HUDEP-2 (cell line): Measurements from ENCODE around the gene OLFML2A.

Experiments used
- DNase-seq, 76 experiments: peaks; one replicate each; lab custom pipeline; 2025; ENCODE audit not compliant: unreplicated experiment in 76 of 76; lab: John Stamatoyannopoulos, UW

OLFML2A gene

DNA sequence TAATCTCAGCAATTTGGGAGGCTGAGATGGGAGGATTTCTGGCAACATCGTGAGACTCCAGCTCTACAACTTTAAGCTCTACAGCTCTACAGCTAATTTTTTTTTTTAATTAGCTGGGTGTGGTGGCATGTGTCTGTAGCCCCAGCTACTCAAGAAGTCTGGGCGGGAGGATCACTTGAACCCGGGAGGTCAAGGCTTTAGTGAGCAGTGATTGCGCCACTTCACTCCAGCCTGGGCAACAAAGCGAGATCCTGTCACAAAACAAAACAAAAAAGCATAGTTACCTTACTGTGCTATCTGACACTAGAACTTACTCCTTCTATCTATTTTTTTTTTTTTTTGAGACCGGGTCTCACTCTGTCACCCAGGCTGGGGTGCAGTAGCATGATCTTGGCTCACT lies 70.0 kb downstream of the OLFML2A start:
- DNase-seq: no peak

DNA sequence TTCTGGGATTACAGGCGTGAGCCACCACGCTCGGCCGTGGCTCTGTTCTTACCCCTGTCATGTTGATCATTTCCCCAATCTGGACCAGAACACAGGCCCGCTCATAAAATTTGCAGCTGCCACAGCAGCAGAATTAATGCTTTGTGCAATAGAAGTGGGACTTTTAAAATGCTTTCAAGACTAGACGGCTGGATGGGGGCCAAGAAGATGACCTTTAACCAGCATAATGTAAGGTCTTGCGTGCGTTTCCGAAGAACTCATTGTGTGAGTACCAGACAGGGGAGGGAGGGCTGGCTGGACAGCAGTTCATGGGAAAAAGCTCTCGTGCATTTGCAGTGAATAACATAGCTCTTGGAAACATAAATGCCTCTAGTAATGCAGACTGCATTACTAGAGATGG lies 72.9 kb downstream of the OLFML2A start:
- no peak for DNase-seq

DNA sequence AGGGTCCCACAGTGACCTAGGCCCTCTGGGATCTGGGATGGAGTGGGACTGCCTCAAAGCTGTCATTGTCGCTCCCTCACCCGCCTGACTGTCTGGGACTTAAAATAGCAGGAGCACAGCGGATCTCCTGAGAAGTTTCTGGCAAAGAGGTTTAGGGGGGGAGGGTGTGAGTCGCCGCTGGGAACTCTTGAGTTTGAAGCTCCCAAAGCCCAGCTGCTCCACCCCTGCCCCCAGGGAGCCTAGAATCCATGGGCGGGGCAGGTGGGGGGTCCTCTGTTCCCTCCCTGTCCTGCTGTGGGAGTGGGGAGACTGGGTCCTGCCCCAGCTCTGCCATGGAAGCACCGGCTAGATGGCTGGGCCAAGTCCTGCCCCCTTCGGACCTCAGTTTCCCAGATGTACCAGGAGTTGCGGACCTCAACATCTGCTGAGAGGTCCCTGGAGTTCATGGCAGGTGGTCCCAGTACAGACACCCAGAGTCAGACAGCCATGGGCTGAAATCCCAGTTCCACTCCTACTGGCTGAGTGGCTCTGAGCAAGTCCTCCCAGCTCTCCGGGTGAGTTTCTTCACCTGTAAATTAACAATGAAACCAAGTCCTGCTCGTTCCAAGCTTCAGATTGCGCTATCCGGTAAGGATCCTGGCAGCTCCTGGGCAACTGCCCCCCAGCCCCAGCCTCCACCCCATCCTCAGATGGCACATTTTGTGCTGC lies 75.3 kb downstream of the OLFML2A start:
- DNase-seq: no peak

DNA sequence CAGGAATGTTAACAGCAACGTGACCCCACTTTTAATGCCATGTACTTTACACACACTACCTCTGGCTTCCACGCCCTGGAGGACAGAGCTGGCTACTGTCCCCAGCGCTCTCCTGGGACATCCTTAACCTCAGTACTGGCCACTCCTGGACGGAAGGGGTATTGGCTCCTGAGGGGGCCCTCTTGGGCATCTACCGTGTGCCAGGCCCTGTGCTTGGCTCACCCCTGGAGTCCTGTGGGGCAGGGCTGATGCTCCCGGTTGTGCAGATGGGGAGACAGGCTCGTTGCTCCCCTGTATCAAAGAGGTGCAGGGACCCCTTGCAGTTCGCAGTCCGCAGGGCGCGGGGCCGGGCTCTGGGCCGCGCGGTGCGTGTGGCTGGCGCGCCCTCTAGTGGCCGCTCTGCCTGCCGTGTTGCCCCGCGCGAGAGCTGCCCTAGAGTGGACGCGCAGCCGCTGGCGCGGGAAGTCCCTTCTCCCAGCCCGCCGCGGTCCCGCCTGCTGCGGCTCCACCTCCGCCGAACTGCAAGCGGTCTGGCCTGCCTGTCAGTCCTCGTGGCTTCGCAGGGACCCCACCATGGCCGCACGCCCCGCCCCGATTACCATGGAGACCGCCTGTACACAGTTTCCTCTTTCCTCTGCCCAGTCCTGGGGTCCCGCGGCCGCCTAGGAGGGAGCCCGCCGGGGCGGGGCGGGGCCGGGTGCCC lies 76.0 kb downstream of the OLFML2A start, which contains the start of gene WDR38:
Gene WDR38 (plus strand): TSS at position 632 of the 703 bp plus-strand sequence. CDS start 72 bp downstream, outside the sequence.
- peak in 61 of 76 experiments; percentile 10 to 81 (median 56) for DNase-seq

DNA sequence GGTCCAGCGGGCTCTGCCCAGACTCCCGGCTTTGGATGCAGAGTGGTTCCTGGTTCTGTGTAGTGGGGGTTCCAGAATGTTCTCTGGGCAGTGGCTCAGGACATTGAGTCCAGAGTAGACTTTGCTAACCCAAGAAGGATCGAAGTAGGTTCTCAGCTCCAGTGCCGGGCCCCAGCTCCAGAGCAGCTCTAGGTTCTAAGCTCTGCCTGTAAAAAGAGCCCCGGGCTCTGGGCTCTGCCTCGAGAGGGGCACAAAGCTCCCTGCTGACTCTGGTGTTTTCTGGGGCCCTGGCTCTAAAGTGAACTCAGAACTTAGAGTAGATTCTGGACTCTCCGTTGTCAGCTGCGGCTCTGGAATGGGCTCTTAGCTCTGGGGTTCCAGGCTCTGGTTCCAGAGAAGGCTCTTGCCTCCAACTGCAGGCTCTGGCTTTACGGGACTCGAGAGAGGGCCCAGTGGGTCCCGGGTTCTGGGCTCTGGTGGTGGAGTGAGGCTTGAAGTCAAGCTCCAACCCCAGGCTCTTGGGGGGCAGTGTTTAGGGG lies 76.7 kb downstream of the OLFML2A start:
- DNase-seq: no peak

DNA sequence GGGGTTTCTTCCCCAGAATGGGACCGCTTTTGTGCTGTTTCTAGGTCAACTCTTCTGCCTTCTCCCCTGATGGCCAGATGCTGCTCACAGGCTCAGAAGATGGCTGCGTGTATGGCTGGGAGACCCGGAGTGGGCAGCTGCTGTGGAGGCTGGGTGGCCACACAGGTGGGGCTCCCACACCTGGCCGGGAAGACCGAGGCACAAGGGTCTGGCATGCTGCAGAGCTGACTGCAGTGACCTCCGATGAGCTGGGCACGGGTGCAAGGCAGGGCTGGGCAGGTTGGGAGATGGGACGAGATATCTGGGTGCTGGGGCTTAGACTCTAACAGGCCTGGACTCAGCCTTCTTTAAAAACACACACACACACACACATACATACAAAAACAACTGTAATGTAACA lies 77.2 kb downstream of the OLFML2A start:
- no peak for DNase-seq

DNA sequence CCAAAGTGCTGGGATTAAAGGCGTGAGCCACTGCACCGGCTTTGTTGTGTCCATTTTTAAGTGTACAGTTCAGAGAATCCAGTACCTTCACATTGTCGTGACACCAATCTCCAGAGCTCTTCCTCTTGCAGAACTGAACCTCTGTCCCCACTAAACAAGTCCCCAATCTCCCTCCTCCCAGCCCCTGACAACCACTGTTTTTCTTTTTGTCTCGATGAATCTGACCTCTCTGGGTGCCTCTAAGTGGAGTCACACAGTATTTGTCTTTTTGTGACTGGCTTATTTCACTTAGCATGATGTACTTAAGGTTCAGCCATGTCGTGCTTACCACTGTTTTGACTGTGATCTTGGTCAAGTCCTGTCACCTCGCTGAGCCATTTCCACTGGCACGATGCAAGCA lies 77.9 kb downstream of the OLFML2A start:
- no peak for DNase-seq

DNA sequence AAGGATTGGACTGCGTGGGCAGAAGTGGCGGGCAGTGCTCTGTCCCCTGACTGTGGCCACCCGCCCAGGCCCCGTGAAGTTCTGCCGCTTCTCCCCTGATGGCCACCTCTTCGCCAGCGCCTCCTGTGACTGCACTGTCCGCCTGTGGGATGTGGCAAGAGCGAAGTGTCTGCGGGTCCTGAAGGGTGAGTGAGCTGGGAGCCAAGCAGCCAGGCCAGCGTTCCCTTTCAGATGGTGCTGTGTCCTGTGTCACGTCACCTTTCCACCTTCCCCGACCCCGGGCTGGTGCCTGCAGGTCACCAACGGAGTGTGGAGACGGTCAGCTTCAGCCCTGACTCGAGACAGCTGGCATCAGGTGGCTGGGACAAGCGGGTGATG lies 78.6 kb downstream of the OLFML2A start:
- DNase-seq: no peak

DNA sequence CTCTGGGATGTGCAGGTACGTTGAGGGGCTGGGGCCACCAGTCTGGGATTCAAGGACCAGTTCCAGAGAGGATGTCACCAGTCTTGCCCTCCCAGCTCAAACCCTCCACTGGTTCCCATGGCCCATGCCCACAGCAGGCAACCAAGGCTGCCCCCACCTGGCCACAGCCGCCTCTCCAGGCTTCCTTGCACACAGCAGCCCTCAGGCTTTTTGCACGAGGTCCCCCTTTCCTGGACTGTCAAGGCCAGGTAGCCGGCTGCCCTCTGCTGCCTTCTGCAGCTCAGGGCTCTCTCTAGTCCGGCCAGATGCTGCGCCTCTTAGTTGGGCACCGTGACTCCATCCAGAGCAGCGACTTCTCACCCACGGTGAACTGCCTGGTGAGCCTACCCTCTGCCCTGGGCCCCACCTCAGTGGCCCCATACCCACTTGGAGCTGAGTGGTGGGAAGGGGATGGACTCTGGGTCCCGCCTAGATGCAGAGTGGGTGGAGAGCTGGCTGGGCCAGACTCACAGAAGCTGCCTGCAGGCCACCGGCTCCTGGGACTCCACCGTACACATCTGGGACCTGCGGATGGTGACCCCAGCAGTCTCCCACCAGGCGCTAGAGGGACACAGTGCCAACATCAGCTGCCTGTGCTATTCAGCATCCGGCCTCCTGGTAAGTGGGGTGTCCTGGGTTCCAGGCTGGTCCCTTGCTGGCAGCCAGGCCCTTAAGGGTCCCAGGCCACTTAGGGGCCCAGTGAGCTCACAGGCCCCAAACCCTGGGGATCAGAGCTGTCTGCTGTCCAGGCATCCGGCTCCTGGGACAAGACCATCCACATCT lies 79.2 kb downstream of the OLFML2A start:
- DNase-seq: peak in 32 of 76 experiments; percentile 5 to 49 (median 29)

DNA sequence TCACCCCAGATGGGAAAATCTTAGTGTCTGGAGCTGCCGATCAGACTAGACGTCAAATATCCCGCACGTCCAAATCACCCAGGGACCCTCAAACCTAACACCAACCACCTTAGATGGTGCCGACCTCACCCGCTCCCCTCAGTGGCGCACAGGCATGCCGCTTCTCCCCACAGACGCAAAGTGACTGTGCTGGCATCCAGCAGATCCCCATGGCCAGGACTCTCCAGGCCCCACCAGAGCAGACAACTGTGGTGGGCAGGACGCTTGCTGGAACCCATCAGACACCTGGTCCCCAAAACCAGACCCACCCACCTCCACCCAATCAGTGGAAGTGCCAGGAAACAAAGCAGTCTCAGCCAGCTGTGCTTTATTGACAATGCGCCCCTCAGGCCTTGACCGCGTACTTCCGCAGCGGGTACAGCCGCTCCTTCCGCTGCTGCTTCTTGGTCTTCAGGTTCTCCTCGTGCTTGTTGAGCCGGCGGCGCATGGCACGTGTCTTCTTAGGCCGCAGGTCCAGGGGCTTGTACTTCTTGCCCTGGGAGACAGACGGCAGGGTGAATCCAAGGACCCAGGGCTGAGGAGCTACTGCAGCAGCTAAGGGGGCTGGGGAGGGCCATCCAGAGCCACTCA lies 80.7 kb downstream of the OLFML2A start:
- DNase-seq: no peak

DNA sequence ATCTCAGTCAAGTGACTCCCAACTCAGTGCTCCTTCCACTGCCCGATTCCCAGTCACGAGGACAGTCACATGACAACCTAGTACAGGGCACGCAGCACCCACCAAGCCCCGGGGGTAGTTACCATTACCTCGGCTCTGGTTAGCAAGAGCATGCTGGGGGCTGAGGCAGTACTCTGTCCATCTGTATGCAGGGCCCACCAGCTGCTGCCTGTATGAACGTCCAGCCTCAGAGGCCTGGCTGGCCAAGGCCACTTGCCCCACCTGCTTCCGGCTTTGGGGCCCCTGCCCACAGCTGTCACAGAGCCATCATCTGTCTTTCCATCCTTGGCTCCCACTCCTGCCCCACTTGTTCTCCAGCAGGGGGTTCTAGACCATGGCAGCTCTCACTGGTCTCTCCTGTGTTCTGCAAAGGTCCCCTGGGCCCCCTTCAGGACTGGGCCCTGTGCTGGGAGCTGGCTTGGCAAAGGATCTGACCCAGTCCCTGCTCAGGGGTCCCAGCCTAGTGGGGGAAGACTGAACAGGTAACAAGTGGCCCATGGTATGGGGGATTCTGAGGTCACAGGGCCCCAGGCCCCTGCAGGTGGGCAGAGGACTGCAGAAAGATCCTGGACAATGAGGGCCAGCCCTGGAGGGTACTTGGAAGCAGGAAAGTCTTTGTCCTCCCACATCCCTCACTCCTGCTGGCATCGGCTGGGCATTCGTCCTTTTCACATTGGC lies 81.6 kb downstream of the OLFML2A start:
- DNase-seq: no peak

DNA sequence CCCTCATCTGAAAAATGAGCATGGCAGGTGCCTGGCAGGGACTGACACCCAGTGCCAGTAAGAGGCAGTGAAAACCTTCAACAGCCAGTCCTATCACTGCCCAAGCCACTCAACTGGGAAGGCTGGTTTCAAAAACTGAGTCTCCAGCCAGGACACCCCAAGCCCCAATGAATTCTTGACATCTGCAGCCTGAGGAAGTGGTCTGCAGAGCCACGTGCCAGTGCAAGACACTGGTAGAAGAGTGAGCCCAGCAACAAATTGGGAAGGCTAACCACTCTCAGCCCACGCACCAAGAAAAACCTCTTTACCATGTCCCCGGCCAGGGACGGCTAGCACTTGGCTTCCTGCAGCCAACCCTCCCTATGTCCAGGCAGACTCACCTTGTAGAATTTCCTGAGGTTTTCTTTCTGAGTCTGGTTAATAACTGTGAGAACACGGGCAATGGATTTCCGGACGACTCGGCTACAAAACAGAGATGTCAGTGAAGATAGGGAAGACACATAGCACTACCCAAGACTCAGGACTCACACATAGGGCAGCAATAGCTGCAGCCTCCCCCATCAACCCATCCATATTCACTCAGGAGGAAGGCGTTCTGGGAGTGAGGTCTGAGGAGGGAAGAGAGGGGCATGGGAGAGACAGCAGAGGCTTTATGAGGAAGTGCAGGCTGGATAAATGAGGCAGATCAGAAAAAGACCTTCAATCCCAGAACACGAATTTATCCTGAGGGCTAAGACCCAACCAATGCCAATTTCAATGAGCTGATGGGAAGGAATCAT lies 83.1 kb downstream of the OLFML2A start:
- no peak for DNase-seq

DNA sequence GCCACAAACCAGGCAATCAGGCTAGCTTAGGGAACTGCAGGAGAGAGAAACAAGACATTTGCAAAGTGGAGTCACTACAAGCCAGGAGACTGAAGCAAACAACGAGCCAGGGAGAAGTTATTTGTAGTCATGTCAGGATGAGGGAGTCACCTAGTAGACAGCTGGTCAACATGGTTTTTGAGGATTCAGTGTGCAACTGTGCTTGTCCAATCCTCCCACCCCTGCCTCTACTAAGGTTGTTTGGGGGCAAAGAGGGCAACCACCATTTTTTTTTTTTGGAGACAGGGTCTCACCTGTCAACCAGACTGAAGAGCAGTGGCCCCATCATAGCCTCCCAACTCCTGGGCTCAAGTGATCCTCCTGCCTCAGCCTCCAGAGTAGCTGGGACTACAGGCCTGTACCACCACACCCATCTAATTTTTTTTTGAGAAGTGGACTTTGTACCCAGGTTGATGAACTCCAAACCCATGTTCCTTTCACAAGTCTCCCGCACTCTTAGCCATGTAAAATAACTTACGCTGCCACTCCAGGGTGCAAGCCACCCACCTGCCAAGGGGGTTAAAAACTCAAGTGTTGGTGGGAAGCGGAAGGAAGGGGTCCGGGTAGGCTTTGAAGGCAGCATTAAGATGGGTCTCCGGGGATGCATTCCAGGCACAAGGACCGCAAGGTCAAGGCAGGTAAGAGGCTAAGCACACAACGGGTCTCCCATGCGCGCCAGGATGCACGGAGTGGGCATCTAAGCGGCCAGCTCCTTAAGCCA lies 83.8 kb downstream of the OLFML2A start:
- no peak for DNase-seq

DNA sequence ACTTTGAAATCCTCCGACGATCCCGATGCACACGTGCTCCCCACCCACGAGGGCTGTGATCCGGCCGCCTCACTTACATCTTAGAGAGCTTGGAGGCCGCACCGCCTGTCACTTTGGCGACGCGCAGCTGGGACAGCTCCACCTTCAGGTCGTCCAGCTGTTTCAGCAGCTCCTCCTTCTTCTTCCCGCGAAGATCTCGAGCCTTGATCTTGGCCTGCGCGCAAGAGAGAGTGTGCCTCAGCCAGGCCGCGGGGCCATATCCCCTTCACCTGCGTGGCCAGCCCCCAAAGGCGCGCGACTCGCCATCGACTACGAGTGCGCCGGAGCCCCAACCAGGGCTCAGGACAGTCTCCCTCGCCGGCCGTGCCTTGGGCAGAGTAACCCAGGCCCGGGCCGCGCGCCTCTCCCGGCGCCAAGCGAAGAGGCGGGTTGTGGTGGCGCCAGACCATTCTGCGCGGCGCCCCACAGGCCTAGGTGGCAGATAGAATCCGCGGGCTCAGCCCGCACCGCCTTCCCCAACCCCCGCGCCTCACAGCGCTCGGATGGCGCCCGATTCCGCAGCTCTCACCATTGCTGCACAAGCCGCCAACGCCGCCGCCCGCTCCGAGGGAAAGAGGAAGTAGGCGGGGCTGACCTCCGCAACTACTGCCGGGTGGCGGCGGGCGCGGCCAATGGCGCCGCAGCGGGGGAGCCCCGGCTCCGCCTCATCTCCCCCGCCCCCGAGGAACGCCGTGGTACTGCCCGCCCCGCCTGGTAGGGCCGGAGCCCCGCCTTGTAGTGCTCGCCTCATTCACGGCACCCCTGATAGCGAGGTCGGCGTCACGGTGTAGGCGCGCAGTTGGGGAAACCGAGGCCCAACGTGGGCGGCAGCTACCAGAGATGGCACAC lies 84.7 kb downstream of the OLFML2A start, which contains the start of the genes ARPC5L and RPL35:
Gene ARPC5L (plus strand): TSS at position 789 of the 888 bp plus-strand sequence. CDS start 7,161 bp downstream, outside the sequence.
Gene RPL35 (minus strand): TSS at position 616 of the 888 bp plus-strand sequence. CDS start 45 bp downstream, at position 571.
- DNase-seq: peak; percentile 32 to 95 (median 89)

DNA sequence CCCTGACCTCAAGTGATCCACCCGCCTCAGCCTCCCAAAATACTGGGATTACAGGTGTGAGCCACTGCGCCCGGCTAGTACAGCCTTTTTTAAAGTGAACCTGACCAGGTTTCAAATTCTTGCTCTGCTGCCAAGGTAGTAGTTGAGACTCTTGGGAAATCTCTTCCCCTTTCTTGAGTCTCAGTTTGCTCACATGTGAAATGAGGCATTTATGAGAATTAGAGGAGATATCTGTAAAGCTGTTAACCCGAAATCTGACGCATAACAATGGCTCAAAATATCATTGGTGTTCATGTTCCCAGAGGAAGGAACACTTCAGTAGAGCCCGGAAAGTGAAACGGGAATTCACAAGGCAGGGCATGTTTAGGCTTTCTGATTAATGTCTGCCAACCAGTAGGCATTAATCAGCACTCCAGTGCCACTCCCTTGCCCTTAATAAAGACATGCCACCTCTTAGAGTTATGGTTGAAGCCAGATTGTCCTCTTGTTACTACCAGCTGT lies 86.5 kb downstream of the OLFML2A start:
- DNase-seq: no peak
